NOMO-1 (cell line): ENCODE results near the gene PLD5.
"Not testable (repeated sequence)": the region's sequence is repeated elsewhere in the genome, so short reads cannot be mapped to it uniquely, and the experiment has no call there.

Source experiments
- DNase-seq, 2 experiments: peaks; one replicate each; lab custom pipeline; 2025; ENCODE audit not compliant: unreplicated experiment in 2 of 2; lab: John Stamatoyannopoulos, UW

Gene PLD5

GRCh38 chr1:242219298-242219901, 305.1 kb downstream of the PLD5 start:
- no peak for DNase-seq

GRCh38 chr1:242216368-242216767, 308.1 kb downstream of the PLD5 start:
- no peak for DNase-seq

- not testable (repeated sequence) for DNase-seq
These were observed 310.0 kb downstream of the PLD5 start for GRCh38 chr1:242214455-242214854.

- DNase-seq: not testable (repeated sequence)
These were observed 311.5 kb downstream of the PLD5 start for GRCh38 chr1:242212961-242213360.

- no peak for DNase-seq
These were observed 312.1 kb downstream of the PLD5 start for GRCh38 chr1:242212401-242212800.

- DNase-seq: no peak
These were observed 313.1 kb downstream of the PLD5 start for GRCh38 chr1:242211254-242212022.

- DNase-seq: not testable (repeated sequence)
These were observed 314.2 kb downstream of the PLD5 start for GRCh38 chr1:242210316-242210715.

- no peak for DNase-seq
These were observed 315.4 kb downstream of the PLD5 start for GRCh38 chr1:242209063-242209462.

GRCh38 chr1:242208021-242208420, 316.5 kb downstream of the PLD5 start:
- DNase-seq: no peak

GRCh38 chr1:242206994-242207393, 317.5 kb downstream of the PLD5 start:
- no peak for DNase-seq

- no peak for DNase-seq
These were observed 318.6 kb downstream of the PLD5 start for GRCh38 chr1:242205622-242206489.

- no peak for DNase-seq
These were observed 321.2 kb downstream of the PLD5 start for GRCh38 chr1:242203262-242203661.

GRCh38 chr1:242201090-242201489, 323.4 kb downstream of the PLD5 start:
- no peak for DNase-seq

GRCh38 chr1:242199776-242200458, 324.6 kb downstream of the PLD5 start:
- DNase-seq: no peak

GRCh38 chr1:242197907-242198820, 326.3 kb downstream of the PLD5 start:
- no peak for DNase-seq

GRCh38 chr1:242196914-242197313, 327.6 kb downstream of the PLD5 start:
- no peak for DNase-seq

- no peak for DNase-seq
These were observed 328.4 kb downstream of the PLD5 start for GRCh38 chr1:242196101-242196500.

- DNase-seq: no peak
These were observed 334.9 kb downstream of the PLD5 start for GRCh38 chr1:242189591-242189990.

- peak; percentile 48 to 64 for DNase-seq
These were observed 336.7 kb downstream of the PLD5 start for GRCh38 chr1:242187816-242188215.

GRCh38 chr1:242187171-242187570, 337.3 kb downstream of the PLD5 start:
- peak; percentile 8 to 65 for DNase-seq
